Left lung (tissue), 10 donors: ENCODE results near the gene ARID3B. TPM values are rescaled to one million over a fixed set of nuclear protein-coding genes. Genes with fewer than 3 reads are reported as not detected.

Source experiments
- ATAC-seq: fragments of 200-7000 bp; cut with Tn5 transposase; one replicate; pipeline ENCODE4 v1.9.1; 2020; ENCODE audit warnings: moderate library complexity
- DNase-seq, 4 donors: peaks; one replicate each; pipeline ENCODE4 v3.0.0-alpha.2; 2013 to 2020
- H3K27ac ChIP-seq, 2 donors: fragments of 200-600 bp; sonication (generic) in 1 of 2; one replicate each; pipeline versions ENCODE4 v1.5.0 to v1.8.0; 2020 to 2021
- H3K27me3 ChIP-seq, 2 donors: fragments of 200-600 bp; sonication (generic) in 1 of 2; one replicate each; pipeline versions ENCODE4 v1.5.0 to v1.8.0; 2020 to 2021
- H3K36me3 ChIP-seq, 2 donors: fragments of 200-600 bp; sonication (generic) in 1 of 2; one replicate each; pipeline versions ENCODE4 v1.5.0 to v1.8.0; 2020 to 2021
- H3K4me1 ChIP-seq, 2 donors: fragments of 200-600 bp; one replicate each; pipeline ENCODE4 v1.8.0; 2021
- H3K4me3 ChIP-seq, 2 donors: fragments of 200-600 bp; sonication (generic) in 1 of 2; one replicate each; pipeline versions ENCODE4 v1.5.0 to v1.8.0; 2020 to 2021; ENCODE audit warnings: mild to moderate bottlenecking in 1 of 2
- H3K9me3 ChIP-seq, 2 donors: fragments of 200-600 bp; sonication (generic) in 1 of 2; one replicate each; pipeline versions ENCODE4 v1.5.0 to v1.8.0; 2020 to 2021
- CTCF ChIP-seq, 2 donors: fragments of 200-600 bp; sonication (generic) in 1 of 2; IDR thresholded peaks; one replicate each; pipeline versions ENCODE4 v1.5.0 to v1.8.0; 2021; ENCODE audit warnings: antibody characterized with exemption in 2 of 2
- intact Hi-C, 2 donors: fragments of 100-400 bp; cut with DNase I; formaldehyde crosslinking; loops; one replicate each; pipeline versions ENCODE4 v1.11.2 to v1.14.2; 2022
- polyA plus RNA-seq, 6 donors: library from polyadenylated mRNA; unstranded; fragments of 120-200 nt; gene quantifications; one replicate each; pipeline ENCODE4 v1.2.1, GENCODE V29; 2013; ENCODE audit not compliant: insufficient read length in 6 of 6
- total RNA-seq, 2 donors: library from RNA; stranded (reverse); fragmentation: NEBNext Ultra II Directional; extraction: Animal tissue kit (Norgen Biotek cat#: 25700); gene quantifications; one replicate each; pipeline ENCODE4 v1.2.1, GENCODE V29; 2021
- donor health status: DM: no; HTN: yes; CAD: no.
- donor health status: DM: no; HTN: no; CAD: no.

The ARID3B gene
- total and polyA plus RNA-seq, 8 donors = 5.8 to 12.1 (median 11.1) TPM

DNA sequence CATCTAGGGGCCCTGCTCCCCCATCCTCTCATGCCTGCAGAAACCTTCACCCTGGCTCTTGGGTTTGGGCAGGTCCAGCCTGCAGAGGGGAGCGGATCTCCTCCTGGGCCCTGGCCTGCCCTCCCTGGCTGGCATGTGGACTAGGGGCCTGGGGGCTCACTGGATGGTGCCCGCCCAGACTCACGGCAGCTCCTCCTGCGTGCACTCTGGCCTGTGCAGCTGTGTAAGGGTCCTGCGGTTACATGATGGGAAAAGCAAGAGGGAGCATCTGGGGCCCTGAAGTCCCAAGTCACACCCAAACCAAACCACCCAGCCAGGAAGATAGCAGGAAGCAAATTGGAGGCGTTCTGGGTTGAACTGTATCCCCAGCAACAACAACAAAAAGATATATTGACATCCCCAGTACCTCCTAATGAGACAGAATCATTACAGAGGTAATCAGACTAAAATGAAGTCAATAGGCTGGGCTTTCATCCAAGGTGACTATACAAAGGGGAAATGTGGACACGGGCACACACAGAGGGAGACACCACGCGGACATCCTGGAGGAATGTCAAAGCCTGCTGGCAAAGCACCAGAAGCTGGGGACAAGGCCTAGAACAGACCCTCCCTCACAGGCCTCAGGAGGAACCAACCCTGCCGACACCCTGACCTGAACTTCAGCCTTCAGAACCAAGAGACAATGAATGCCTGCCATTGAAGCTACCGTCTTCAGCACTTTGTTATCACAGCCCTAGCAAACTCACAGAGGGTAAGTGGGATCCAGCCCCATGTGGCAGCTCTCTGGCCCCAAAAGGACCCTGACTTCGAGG is 64.2 kb downstream of the ARID3B start:
- ATAC-seq (no peak), DNase-seq (peak in 1 of 4 donors; percentile 17)
- no peaks in the 10 kb centered on the region for H3K9me3 ChIP-seq
- no peak for TF ChIP-seq CTCF (IDR thresholded peaks at IDR 0.05)
- H3K4me3 ChIP-seq = no peak overlapping the region
- intact Hi-C loops = no loop called here
- no peaks in the 10 kb centered on the region for H3K4me1 ChIP-seq
- no peaks in the 10 kb centered on the region for H3K27me3 ChIP-seq
- H3K36me3 ChIP-seq = no peaks in the 10 kb centered on the region
- H3K27ac ChIP-seq = no peak overlapping the region

DNA sequence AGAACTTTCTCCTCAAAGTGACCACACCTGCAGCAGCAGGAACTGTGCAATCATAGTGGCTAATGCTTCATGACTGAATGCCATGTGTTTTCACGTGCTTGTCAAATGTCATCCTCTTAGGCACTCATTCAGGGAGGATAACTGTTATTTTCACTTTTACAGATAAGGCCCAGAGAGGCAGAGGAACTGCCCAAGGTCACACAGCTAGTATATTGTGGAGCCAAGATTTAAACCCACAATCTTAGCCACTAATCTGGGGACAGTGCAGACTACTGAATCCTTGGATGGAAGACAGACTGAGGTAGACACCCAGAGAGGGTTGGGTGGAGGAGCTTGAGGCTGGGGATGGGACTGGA is 64.8 kb downstream of the ARID3B start:
- DNase-seq (no peak), ATAC-seq (no peak)
- H3K27me3 ChIP-seq = no peaks in the 10 kb centered on the region
- no peak for TF ChIP-seq CTCF (IDR thresholded peaks at IDR 0.05)
- H3K36me3 ChIP-seq = no peaks in the 10 kb centered on the region
- intact Hi-C loops = no loop called here
- H3K27ac ChIP-seq = no peak overlapping the region
- H3K9me3 ChIP-seq = no peaks in the 10 kb centered on the region
- H3K4me1 ChIP-seq = no peaks in the 10 kb centered on the region
- H3K4me3 ChIP-seq = no peak overlapping the region

DNA sequence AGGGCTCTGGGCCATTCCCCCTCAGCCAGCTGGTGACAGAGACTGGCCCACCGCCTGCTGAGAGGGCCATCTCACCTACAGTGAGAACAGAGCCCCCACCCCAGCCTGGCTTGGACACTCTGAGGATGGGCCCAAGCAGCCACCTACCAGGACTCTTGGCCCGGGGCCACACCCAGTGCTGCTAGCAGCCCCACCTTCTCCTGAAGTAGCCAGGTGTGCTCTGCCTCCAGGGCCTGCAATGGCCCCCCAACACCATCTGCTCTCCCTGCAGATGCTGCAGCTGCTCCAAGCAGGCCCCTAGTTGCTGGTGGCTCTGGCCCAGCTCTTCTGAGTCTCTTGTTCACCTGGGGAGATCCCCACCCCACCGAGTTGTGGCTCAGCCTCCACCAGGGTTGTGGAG is 67.8 kb downstream of the ARID3B start:
- Histone ChIP-seq H3K27me3 (no peaks in the 10 kb centered on the region), H3K4me3 (no peak overlapping the region), H3K27ac (no peak overlapping the region), H3K9me3 (no peaks in the 10 kb centered on the region), H3K36me3 (no peaks in the 10 kb centered on the region), H3K4me1 (no peaks in the 10 kb centered on the region)
- DNase-seq (peak in 1 of 4 donors; percentile 68), ATAC-seq (no peak)
- intact Hi-C loops = no loop called here
- TF ChIP-seq CTCF (IDR thresholded peaks at IDR 0.05) = no peak

DNA sequence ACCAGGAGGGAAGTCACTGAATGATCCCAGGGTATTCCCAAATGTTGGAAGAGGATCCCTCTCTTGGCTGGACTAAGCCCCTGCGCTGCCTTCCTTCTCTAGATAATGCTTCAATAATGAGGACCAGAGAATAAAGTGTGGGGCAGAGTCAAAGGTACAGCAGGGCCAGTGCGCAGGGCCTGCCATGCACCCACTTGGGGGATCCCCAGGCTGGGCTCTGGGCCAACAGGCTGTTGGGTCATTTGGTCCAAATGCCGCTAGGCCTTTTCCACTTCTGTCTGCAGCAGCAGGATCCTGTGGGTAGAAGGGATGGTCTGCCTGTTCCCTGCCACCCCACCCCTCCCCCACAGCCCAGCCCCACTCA is 68.9 kb downstream of the ARID3B start:
- no peak overlapping the region for H3K27ac ChIP-seq
- no peak overlapping the region for H3K4me3 ChIP-seq
- DNase-seq = peak in 1 of 4 donors; percentile 32
- intact Hi-C loops = loop anchor here in 1 of 2 donors (10.0 kb wide), 1 partner anchor 65 kb away; the partner anchor contains the start of gene ARID3B
- peaks cover 0 to 8% of the 10 kb centered on the region in 2 donors for H3K4me1 ChIP-seq
- no peaks in the 10 kb centered on the region for H3K27me3 ChIP-seq
- H3K9me3 ChIP-seq = no peaks in the 10 kb centered on the region
- ATAC-seq = no peak
- H3K36me3 ChIP-seq = no peaks in the 10 kb centered on the region
- no peak for TF ChIP-seq CTCF (IDR thresholded peaks at IDR 0.05)

- TF ChIP-seq CTCF (IDR thresholded peaks at IDR 0.05) = no peak
- no peaks in the 10 kb centered on the region for H3K27me3 ChIP-seq
- no peak overlapping the region for H3K4me3 ChIP-seq
- H3K36me3 ChIP-seq = no peaks in the 10 kb centered on the region
- H3K27ac ChIP-seq = no peak overlapping the region
- no peak for ATAC-seq
- H3K4me1 ChIP-seq = peaks cover 0 to 8% of the 10 kb centered on the region in 2 donors
- intact Hi-C loops = loop anchor here in 1 of 2 donors (10.0 kb wide), 1 partner anchor 66 kb away; the partner anchor contains the start of gene ARID3B
- no peaks in the 10 kb centered on the region for H3K9me3 ChIP-seq
- peak in 3 of 4 donors; percentile 37 to 68 (median 45) for DNase-seq
Measured at GRCh38 chr15:74610302-74610951, 69.4 kb downstream of the ARID3B start.
